Daoy (cell line): ENCODE data around the gene ADRM1. TPM values are rescaled to one million over a fixed set of nuclear protein-coding genes. Genes with fewer than 3 reads are reported as not detected.

Source experiments
- DNase-seq: peaks from one replicate; pipeline ENCODE4 v3.0.0-alpha.2; 2015; ENCODE audit warnings: low read depth
- total RNA-seq: library from RNA; depleted of rRNA; stranded (reverse); fragments of >200 nt; shearing (Covaris generic); gene quantifications from 2 replicates; pipeline ENCODE4 v1.2.3, GENCODE V29; 2014

The ADRM1 gene
- total RNA-seq, 1 experiment from 2014 or later, result 390 TPM

GRCh38 chr20:62323980-62324906, 21.4 kb downstream of the ADRM1 start:
- no peak for DNase-seq

GRCh38 chr20:62325172-62325905, 22.5 kb downstream of the ADRM1 start:
- no peak for DNase-seq

GRCh38 chr20:62326559-62326958, 23.8 kb downstream of the ADRM1 start:
- DNase-seq, result no peak

- no peak for DNase-seq
These were observed 24.3 kb downstream of the ADRM1 start for GRCh38 chr20:62326959-62327725.

- no peak for DNase-seq
These were observed 25.1 kb downstream of the ADRM1 start for GRCh38 chr20:62327726-62328495.

GRCh38 chr20:62328684-62329388, 26.0 kb downstream of the ADRM1 start:
- no peak for DNase-seq

GRCh38 chr20:62329389-62330377, 26.9 kb downstream of the ADRM1 start:
- DNase-seq, result no peak

GRCh38 chr20:62330576-62331317, 27.9 kb downstream of the ADRM1 start:
- DNase-seq, result no peak

- no peak for DNase-seq
These were observed 28.6 kb downstream of the ADRM1 start for GRCh38 chr20:62331347-62331746.

GRCh38 chr20:62332421-62332820, 29.6 kb downstream of the ADRM1 start:
- no peak for DNase-seq

GRCh38 chr20:62332989-62333819, 30.4 kb downstream of the ADRM1 start:
- no peak for DNase-seq

- DNase-seq, result no peak
These were observed 31.2 kb downstream of the ADRM1 start for GRCh38 chr20:62333820-62334595.

- no peak for DNase-seq
These were observed 32.1 kb downstream of the ADRM1 start for GRCh38 chr20:62334881-62335280.

- DNase-seq, result no peak
These were observed 32.7 kb downstream of the ADRM1 start for GRCh38 chr20:62335532-62335931.

GRCh38 chr20:62336329-62336728, 33.5 kb downstream of the ADRM1 start:
- no peak for DNase-seq

GRCh38 chr20:62336775-62337557, 34.2 kb downstream of the ADRM1 start:
- DNase-seq, result no peak
